ENCODE results near the gene AHSP.
A peak's percentile ranks its signal among the peaks of the same experiment; 100 is the strongest.
"Not testable (repeated sequence)": the region's sequence is repeated elsewhere in the genome, so short reads cannot be mapped to it uniquely, and the experiment has no call there.

The AHSP gene

GRCh38 chr16:31531096-31531495 is 3.4 kb downstream of the AHSP start:
- no peak for DNase-seq (ENCODE audit: low spot score)

- DNase-seq (ENCODE audit: low spot score): no peak
These were observed 4.4 kb downstream of the AHSP start for GRCh38 chr16:31532120-31532519.

- no peak for DNase-seq (ENCODE audit: low spot score)
These were observed 5.2 kb downstream of the AHSP start for GRCh38 chr16:31532896-31533295.

GRCh38 chr16:31535737-31536136 is 8.0 kb downstream of the AHSP start:
- DNase-seq (ENCODE audit: low spot score): no peak

- DNase-seq (ENCODE audit: low spot score): no peak
These were observed 9.2 kb downstream of the AHSP start for GRCh38 chr16:31536804-31537361.

GRCh38 chr16:31537362-31538242 is 9.9 kb downstream of the AHSP start:
- DNase-seq (ENCODE audit: low spot score): peak; percentile 37

- not testable (repeated sequence) for DNase-seq (ENCODE audit: low spot score)
These were observed 10.5 kb downstream of the AHSP start for GRCh38 chr16:31538243-31538598.

- DNase-seq (ENCODE audit: low spot score): not testable (repeated sequence)
These were observed 12.1 kb downstream of the AHSP start for GRCh38 chr16:31539762-31540161.

GRCh38 chr16:31542763-31543162 is 15.1 kb downstream of the AHSP start:
- no peak for DNase-seq (ENCODE audit: low spot score)

- no peak for DNase-seq (ENCODE audit: low spot score)
These were observed 33.9 kb downstream of the AHSP start for GRCh38 chr16:31561426-31562233.

GRCh38 chr16:31568577-31569359 is 41.1 kb downstream of the AHSP start:
- DNase-seq (ENCODE audit: low spot score): no peak

- peak; percentile 21 for DNase-seq (ENCODE audit: low spot score)
These were observed 41.6 kb downstream of the AHSP start for GRCh38 chr16:31569360-31569717.

GRCh38 chr16:31572821-31573220 is 45.1 kb downstream of the AHSP start:
- no peak for DNase-seq (ENCODE audit: low spot score)

GRCh38 chr16:31574159-31574558 is 46.5 kb downstream of the AHSP start:
- DNase-seq (ENCODE audit: low spot score): not testable (repeated sequence)

GRCh38 chr16:31577411-31577810 is 49.7 kb downstream of the AHSP start:
- no peak for DNase-seq (ENCODE audit: low spot score)
